HAP-1 (cell line): ENCODE data around the gene ABITRAM.
"Not testable (repeated sequence)": the region's sequence is repeated elsewhere in the genome, so short reads cannot be mapped to it uniquely, and the experiment has no call there.

Experiments
- DNase-seq, 2 experiments: peaks; one replicate each; pipeline ENCODE4 v3.0.0-alpha.2; 2016 to 2020; ENCODE audit warnings: low spot score in 2 of 2
- H3K27me3 ChIP-seq: fragments of 250-450 bp; sonication (Bioruptor Pico); 2 replicates; pipeline ENCODE4 v1.5.1; 2020; ENCODE audit warnings: low read depth, mild to moderate bottlenecking, moderate library complexity
- H3K36me3 ChIP-seq: fragments of 250-450 bp; sonication (Bioruptor Pico); replicated peaks from 2 replicates; pipeline ENCODE4 v1.5.1; 2020; ENCODE audit warnings: mild to moderate bottlenecking
- H3K4me1 ChIP-seq: fragments of 250-450 bp; sonication (Bioruptor Pico); 2 replicates; pipeline ENCODE4 v1.5.1; 2020; ENCODE audit warnings: mild to moderate bottlenecking
- H3K4me3 ChIP-seq: fragments of 250-450 bp; sonication (Bioruptor Pico); 2 replicates; pipeline ENCODE4 v1.5.1; 2020; ENCODE audit warnings: mild to moderate bottlenecking, moderate library complexity
- H3K9me3 ChIP-seq: fragments of 250-450 bp; sonication (Bioruptor Pico); 2 replicates; pipeline ENCODE4 v1.5.1; 2020; ENCODE audit warnings: mild to moderate bottlenecking, moderate library complexity
- in situ Hi-C: fragments of 300-500 bp; cut with MboI; formaldehyde crosslinking; loops from 3 replicates; pipeline ENCODE4 v1.14.3; 2020; ENCODE audit warnings: low sequenced_read_pairs, inconsistent platforms, mixed read lengths

Gene ABITRAM

DNA sequence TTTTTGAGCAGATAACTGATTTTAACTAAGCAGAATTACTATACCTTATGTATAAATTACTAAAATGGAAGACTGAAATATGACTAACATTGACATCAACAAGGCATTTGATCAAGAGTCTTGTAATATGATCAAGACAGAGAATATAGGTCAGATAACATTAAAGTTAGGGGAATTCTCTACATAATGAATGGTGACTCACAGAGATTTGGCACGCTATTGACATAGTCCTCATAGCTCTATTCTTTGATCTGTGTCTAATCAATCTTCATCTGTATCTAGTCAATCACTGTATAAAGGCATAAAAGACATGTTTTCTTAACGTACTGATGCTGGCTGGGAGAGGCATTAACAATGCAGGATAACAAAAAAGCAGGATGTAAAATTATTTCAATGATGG lies 17.4 kb downstream of the ABITRAM start:
- no peaks in the 10 kb centered on the region for H3K27me3 ChIP-seq
- H3K9me3 ChIP-seq, result no peaks in the 10 kb centered on the region
- no peaks in the 10 kb centered on the region for H3K4me1 ChIP-seq
- H3K36me3 ChIP-seq, result no peaks in the 10 kb centered on the region
- H3K4me3 ChIP-seq, result no peak overlapping the region
- DNase-seq, result no peak
- in situ Hi-C loops, result no loop called here

DNA sequence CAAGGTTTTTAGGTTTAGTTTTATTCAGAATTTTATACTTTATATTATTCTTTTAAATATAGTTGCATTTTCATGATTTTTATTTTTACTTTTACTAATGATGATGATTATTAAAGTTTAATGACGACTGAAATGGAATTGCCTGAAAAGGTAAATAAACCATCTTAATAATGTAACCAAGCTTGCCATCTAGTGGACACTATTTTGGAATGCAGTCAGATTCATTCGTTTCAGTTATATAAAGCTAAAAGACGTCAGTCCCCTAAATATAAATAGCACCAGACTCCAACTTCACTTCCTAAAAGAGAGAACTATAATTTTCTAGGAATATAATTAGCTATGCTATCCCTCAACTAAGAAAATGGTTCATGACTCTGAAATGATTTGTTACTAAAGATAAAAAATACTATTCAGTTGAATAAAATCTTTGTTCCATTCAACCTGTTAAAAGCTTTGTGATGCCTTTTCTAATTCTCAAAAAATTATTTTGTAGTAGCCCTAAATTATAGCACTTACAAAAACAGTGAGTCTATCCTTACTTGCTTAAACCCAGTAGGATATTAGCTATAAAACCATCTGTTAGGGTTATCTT lies 19.9 kb downstream of the ABITRAM start:
- peak in 1 of 2 experiments; percentile 50 for DNase-seq
- Histone ChIP-seq H3K9me3 (no peaks in the 10 kb centered on the region), H3K27me3 (no peaks in the 10 kb centered on the region), H3K36me3 (no peaks in the 10 kb centered on the region), H3K4me3 (no peak overlapping the region), H3K4me1 (no peaks in the 10 kb centered on the region)
- in situ Hi-C loops, result no loop called here

DNA sequence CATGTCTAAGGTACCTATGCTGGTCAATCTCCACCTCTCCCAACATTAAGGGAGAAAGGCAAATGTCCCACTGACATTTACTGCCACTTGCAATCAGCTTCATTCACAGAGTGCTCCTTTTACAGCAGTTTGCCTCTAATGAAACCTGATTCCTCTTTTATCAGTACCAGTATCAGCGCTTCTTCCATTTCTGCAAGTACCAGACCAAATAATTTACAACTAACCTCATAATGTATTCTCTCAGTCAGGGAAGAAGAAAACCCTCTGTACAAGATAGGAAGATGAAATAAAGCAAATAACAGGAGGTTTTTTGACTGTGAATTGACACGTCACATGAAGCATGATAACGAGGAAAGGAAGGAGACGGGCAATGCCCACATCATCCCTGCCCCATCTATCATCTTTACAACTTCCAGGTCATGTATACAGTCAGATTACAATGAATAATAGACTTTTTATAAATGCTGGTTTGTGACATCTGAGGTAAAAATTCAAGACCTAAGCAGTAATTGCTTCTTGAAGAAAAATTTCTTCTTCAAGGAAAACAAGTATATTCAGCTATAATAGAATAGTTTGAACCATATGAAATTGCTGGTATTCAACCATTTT lies 21.9 kb downstream of the ABITRAM start:
- no peaks in the 10 kb centered on the region for H3K4me1 ChIP-seq
- no peaks in the 10 kb centered on the region for H3K27me3 ChIP-seq
- in situ Hi-C loops, result no loop called here
- H3K4me3 ChIP-seq, result no peak overlapping the region
- no peaks in the 10 kb centered on the region for H3K9me3 ChIP-seq
- peaks cover 3% of the 10 kb centered on the region; the same call in 1 of the 2 replicates for H3K36me3 ChIP-seq
- no peak for DNase-seq

DNA sequence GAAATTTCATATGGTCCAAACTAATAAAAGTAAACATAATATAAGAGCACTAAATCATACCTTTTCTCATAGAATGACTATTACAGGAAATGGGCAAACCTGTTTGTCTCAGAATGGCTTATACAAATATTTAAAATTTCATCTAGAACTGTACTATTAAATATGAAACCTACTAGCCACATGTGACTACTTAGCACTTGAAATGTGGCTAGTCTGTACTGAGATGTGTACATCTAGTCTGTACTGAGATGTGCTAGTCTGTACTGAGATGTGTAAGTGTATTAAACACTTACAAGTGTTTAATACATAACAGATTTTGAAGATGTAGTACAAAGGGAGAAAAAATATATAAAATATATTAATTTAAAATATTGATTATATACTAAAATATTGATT lies 22.4 kb downstream of the ABITRAM start:
- in situ Hi-C loops, result no loop called here
- DNase-seq, result no peak
- Histone ChIP-seq H3K4me3 (no peak overlapping the region), H3K4me1 (no peaks in the 10 kb centered on the region), H3K36me3 (peaks cover 8% of the 10 kb centered on the region; the same call in 1 of the 2 replicates), H3K27me3 (no peaks in the 10 kb centered on the region), H3K9me3 (no peaks in the 10 kb centered on the region)

DNA sequence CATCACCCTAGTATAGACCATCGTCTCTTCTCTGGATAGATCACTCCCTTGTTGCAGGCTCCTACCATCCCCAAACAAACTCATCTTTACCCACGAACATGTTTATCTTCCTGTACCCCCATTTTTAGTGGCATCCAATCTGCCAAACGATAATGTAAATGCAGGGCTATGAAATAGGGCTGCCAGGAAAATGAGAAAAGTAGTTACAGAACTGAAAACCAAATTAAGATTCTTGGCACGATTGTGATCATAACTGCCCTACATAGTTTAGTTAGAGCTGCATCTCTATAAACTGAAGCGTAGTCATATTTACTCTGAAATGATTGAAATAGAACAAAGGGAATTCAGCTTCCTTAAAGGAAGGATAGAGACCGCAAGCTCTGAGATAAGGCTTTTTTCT lies 26.1 kb downstream of the ABITRAM start:
- in situ Hi-C loops, result no loop called here
- Histone ChIP-seq H3K27me3 (no peaks in the 10 kb centered on the region), H3K9me3 (no peaks in the 10 kb centered on the region), H3K4me1 (no peaks in the 10 kb centered on the region), H3K4me3 (no peak overlapping the region), H3K36me3 (peaks cover 13% of the 10 kb centered on the region)
- DNase-seq, result no peak

DNA sequence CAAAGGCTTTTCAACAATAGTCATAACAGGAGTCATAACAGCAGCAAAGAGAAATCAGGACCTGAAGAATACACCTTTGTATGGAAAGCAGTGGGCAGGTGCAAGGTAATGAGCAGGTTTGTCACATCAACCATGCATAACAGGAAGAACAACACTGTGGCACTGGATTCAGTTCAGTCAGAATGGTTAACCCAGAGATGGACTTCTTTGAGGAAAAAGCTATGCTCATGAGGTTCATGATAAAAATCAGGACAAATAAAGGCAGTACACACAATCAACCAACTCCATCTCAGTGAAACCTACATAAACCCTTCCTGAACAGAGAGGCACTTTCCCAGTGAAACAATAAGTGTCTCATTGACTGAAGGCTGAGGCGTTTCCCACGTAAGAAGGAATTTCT lies 27.0 kb downstream of the ABITRAM start:
- no peak overlapping the region for H3K4me3 ChIP-seq
- no peaks in the 10 kb centered on the region for H3K27me3 ChIP-seq
- H3K4me1 ChIP-seq, result no peaks in the 10 kb centered on the region
- in situ Hi-C loops, result no loop called here
- no peak for DNase-seq
- H3K9me3 ChIP-seq, result no peaks in the 10 kb centered on the region
- H3K36me3 ChIP-seq, result peaks cover 19% of the 10 kb centered on the region

DNA sequence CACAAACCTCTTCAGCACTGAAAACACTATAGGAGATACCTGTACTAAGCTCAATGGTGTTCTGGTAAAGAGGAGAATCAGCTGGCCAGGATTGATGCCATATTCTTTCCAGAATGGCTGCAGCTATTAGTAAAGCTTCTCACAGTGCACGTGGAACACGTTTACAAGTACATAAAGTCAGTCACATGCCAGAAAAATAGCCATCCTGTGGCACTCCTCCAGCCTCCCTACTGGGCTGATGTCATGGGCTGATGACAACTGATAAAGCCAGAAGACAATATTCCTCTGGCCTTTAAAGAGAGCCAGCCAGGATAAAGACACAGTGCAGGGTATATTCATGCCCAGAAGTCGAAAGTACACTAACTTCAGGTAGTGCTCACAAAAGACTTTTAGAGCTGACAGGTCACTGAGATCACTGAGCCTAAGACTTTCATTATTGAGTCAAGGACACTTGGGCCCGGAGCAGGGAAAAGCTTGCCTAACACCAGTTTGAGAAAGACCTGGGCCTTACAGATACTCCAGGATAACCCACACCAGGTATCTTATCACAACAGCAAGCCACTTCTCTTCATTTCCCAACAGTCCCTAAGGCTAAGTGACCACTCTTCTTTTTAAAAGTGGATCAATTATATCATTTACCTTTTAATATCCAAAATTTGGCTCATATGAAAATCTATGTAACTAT lies 29.4 kb downstream of the ABITRAM start:
- DNase-seq, result no peak
- H3K36me3 ChIP-seq, result peaks cover 26% of the 10 kb centered on the region

DNA sequence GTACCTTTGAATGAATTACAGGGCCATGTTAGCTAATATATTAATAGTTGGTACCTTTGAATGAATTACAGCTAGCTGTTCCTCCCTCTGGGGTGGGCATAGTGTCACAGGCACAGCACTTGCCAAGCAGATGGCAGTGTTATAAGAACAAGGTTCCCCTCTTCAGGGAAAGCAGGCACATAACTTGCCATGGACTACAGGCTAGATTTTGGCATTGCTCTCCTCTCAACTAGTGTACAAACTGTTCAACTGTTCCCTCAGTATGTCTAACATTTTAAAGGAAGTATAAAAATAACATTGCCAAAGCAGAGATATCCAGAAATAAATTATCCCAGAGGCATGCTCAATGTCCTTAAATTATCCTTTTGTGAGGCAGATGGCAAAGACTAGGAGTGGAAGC lies 33.7 kb downstream of the ABITRAM start:
- Histone ChIP-seq H3K9me3 (no peaks in the 10 kb centered on the region), H3K4me1 (no peaks in the 10 kb centered on the region), H3K27me3 (no peaks in the 10 kb centered on the region), H3K36me3 (peaks cover 24% of the 10 kb centered on the region), H3K4me3 (no peak overlapping the region)
- in situ Hi-C loops, result no loop called here
- no peak for DNase-seq

More for the DNA sequence above, 29.4 kb downstream of the ABITRAM start:
- no peak overlapping the region for H3K4me3 ChIP-seq
- H3K4me1 ChIP-seq, result no peaks in the 10 kb centered on the region
- H3K27me3 ChIP-seq, result no peaks in the 10 kb centered on the region
- no peaks in the 10 kb centered on the region for H3K9me3 ChIP-seq
- in situ Hi-C loops, result no loop called here

DNA sequence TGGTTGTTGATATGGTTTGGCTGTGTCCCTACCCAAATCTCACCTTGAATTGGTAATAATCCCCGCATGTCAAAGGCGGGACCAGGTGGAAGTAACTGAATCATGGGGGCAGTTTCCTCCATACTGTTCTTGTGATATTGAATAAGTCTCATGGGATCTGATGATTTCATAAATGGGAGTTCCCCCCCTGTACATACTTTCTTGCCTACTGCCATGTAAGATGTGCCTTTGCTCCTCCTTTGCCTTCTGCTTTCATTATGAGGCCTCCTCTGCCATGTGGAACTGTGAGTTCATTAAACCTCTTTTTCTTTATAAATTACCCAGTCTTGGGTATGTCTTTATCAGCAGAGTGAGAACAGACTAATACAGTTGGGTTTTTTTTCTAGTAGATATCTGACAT lies 37.2 kb downstream of the ABITRAM start:
- in situ Hi-C loops, H3K9me3 ChIP-seq, H3K4me1 ChIP-seq, H3K4me3 ChIP-seq, H3K27me3 ChIP-seq, DNase-seq: not testable (repeated sequence)
- H3K36me3 ChIP-seq, result peaks cover 17% of the 10 kb centered on the region

DNA sequence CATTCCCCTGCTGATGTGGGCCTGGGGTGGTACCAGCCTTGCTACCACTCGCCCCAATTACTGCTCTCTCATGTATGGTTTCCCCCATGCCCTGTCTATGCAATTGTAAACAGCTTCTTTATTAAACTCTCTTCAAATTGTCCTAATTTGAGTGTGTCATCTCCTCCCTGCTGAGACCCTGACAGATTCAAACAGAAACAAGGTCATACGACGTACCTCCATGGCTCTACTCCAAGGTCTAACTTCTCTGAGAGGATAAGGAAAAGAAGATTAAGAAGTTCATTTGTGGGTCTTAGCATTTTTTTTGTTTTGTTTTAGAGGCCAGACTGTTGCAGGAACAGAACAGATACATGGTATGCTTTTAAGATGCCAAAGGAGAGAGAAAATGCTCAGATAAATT lies 38.0 kb downstream of the ABITRAM start:
- no peaks in the 10 kb centered on the region for H3K27me3 ChIP-seq
- no peaks in the 10 kb centered on the region for H3K9me3 ChIP-seq
- no peak overlapping the region for H3K4me3 ChIP-seq
- H3K4me1 ChIP-seq, result peaks cover 3% of the 10 kb centered on the region; the same call in 1 of the 2 replicates
- no peak for DNase-seq
- in situ Hi-C loops, result no loop called here
- H3K36me3 ChIP-seq, result peaks cover 17% of the 10 kb centered on the region

DNA sequence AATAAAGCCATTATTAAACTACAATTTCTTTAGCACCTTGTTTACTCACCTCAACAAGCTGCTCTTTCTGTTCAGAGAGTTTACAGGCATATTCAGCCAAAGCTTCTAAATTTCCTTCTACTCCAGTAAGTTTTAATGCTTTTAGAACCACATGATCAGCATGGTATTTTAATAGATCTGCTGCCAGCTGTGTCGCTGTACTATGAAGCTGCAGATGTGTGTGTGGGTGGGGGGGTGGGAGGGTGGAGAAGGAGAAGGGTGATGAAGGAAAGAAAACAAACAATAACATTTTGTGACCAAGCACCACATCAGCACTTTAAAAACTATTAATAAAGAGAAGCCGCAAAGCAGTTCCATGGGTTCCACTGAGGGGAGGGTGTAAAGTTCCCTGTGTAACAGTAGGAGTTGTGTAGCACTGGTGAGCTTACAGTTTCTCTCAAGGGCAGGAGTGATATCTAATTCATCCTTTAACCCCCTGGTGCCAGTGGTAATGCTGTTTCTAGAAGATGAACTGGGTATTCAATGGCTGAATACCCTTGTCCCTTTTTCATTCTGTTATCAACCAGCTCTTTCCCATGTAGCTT lies 38.5 kb downstream of the ABITRAM start:
- no peak overlapping the region for H3K4me3 ChIP-seq
- peaks cover 3% of the 10 kb centered on the region; the same call in 1 of the 2 replicates for H3K4me1 ChIP-seq
- in situ Hi-C loops, result no loop called here
- H3K9me3 ChIP-seq, result no peaks in the 10 kb centered on the region
- no peak for DNase-seq
- no peaks in the 10 kb centered on the region for H3K27me3 ChIP-seq
- peaks cover 17% of the 10 kb centered on the region for H3K36me3 ChIP-seq

DNA sequence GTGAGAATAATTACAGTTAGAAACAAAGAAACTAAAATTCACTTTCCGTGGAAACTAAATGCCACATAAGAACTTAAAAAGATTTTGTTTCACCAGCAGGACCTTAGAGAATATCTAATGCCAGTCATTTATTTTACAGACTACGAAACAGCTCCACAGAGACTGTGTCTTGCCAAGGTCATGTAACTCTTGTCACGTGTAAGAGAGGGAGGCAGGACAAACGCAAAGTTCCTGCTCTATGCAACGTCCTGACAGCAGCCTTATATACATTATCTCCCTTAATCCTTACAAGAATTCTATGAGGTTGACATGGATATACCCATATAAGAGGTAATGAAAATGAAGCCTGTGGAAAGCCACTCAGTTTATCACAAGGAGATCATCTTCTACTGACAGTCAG lies 39.7 kb downstream of the ABITRAM start:
- Histone ChIP-seq H3K4me3 (no peak overlapping the region), H3K9me3 (no peaks in the 10 kb centered on the region), H3K4me1 (peaks cover 3% of the 10 kb centered on the region; the same call in 1 of the 2 replicates), H3K27me3 (no peaks in the 10 kb centered on the region), H3K36me3 (peaks cover 16% of the 10 kb centered on the region)
- in situ Hi-C loops, result no loop called here
- DNase-seq, result peak; percentile 31 to 41

DNA sequence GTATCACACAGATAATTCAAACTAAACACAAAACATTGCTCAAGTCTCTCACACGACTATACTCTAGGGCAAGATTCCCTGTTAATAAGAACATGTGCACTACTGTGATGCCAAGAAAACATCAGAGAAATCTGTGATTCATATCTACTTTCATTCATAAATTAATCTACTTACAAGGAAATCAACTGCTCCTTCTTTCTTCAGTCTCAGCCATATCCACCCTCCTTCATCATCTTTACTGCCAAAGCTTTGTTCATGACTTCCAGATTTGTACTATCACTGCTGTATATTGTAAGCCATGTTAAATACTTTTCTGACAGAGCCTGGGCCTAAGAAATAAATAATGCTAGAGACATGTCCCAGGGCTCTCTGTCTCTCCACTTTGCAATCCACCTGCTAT lies 44.0 kb downstream of the ABITRAM start:
- H3K36me3 ChIP-seq, result peaks cover 29% of the 10 kb centered on the region
- H3K4me3 ChIP-seq, result no peak overlapping the region
- no peaks in the 10 kb centered on the region for H3K27me3 ChIP-seq
- no peak for DNase-seq
- peaks cover 3% of the 10 kb centered on the region; the same call in 1 of the 2 replicates for H3K4me1 ChIP-seq
- in situ Hi-C loops, result no loop called here
- no peaks in the 10 kb centered on the region for H3K9me3 ChIP-seq

DNA sequence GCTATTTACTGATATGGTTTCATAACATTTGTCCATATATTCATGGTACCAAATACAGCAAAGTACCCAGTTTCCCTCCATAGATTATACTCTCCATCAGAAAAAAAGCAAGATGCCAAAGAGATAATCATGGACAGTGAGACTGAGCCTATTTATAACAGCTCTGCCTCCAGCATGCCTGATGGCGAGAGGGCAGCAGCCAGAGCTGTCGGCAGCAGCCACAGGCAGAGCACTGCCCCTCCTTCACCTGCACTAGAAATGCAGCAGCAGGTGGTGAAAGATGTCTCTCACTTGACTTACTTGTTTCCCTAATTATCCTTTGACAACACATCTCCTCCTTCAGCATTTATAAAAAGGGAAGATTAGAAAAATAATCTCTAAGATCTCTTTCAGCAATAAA lies 46.7 kb downstream of the ABITRAM start:
- no peaks in the 10 kb centered on the region for H3K9me3 ChIP-seq
- DNase-seq, result no peak
- in situ Hi-C loops, result no loop called here

More for the DNA sequence above, 46.7 kb downstream of the ABITRAM start:
- Histone ChIP-seq H3K4me3 (no peak overlapping the region), H3K36me3 (peaks cover 34% of the 10 kb centered on the region), H3K4me1 (no peaks in the 10 kb centered on the region), H3K27me3 (no peaks in the 10 kb centered on the region)
